PC-9 (cell line): ENCODE data around the gene CMIP.

ENCODE experiments used
- EZH2 ChIP-seq: fragments of 200-600 bp; sonication (generic); IDR thresholded peaks from 2 replicates; pipeline ENCODE4 v1.8.0; 2017; ENCODE audit warnings: antibody characterized with exemption, low read depth
- TF ChIP-seq, protein P1 (sequence below): fragments of 200-600 bp; sonication (generic); conservative IDR thresholded peaks from 2 replicates; pipeline ENCODE4 v1.6.1; 2017; ENCODE audit warnings: mixed run types, antibody characterized with exemption, mild to moderate bottlenecking, moderate library complexity

DNA sequence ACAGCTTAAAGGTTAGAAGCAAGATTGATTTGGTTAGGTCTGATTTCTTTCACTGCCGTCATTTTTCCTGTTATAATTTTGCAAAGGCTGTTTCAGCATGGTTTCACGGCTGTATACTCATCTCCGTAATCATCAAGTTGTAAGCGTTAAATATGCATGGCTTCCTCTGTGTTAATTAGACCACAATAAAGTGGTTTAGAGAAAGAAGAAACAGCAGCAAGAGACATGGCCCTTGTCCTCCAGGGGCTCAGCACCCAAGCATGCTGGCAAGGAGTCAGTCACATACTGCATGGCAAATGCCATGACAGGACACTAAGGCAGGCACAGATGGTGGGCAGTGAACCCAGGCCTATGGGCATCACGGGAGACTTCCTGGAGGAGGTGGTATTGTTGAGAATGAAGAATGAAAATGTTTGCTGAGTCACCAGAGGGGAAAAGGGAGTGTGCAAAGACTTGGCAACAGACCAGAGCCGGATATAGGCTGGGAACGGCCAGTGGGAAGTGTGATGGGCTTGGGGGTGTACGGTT, 273.1 kb downstream of the CMIP start:
- TF ChIP-seq, protein P1, sequence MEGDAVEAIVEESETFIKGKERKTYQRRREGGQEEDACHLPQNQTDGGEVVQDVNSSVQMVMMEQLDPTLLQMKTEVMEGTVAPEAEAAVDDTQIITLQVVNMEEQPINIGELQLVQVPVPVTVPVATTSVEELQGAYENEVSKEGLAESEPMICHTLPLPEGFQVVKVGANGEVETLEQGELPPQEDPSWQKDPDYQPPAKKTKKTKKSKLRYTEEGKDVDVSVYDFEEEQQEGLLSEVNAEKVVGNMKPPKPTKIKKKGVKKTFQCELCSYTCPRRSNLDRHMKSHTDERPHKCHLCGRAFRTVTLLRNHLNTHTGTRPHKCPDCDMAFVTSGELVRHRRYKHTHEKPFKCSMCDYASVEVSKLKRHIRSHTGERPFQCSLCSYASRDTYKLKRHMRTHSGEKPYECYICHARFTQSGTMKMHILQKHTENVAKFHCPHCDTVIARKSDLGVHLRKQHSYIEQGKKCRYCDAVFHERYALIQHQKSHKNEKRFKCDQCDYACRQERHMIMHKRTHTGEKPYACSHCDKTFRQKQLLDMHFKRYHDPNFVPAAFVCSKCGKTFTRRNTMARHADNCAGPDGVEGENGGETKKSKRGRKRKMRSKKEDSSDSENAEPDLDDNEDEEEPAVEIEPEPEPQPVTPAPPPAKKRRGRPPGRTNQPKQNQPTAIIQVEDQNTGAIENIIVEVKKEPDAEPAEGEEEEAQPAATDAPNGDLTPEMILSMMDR: no peak
- TF ChIP-seq EZH2: no peak
